Uterus (tissue), 4 donors: ENCODE measurements around the gene PBXIP1. TPM values are rescaled to one million over a fixed set of nuclear protein-coding genes. Genes with fewer than 3 reads are reported as not detected.
A peak's percentile ranks its signal among the peaks of the same experiment; 100 is the strongest.

Experiments used
- DNase-seq, 2 donors: peaks; one replicate each; pipeline ENCODE4 v3.0.0-alpha.2; 2019 to 2020
- H3K27ac ChIP-seq, 2 donors: fragments of 200-600 bp; sonication (generic); 1 replicate in 1 of 2; 2 replicates in 1 of 2; pipeline ENCODE4 v1.5.1; 2016 to 2018
- H3K27me3 ChIP-seq, 2 donors: fragments of 200-600 bp; sonication (generic); one replicate each; pipeline ENCODE4 v1.5.1; 2018 to 2019; ENCODE audit warnings: control low read depth in 1 of 2
- H3K36me3 ChIP-seq, 2 donors: fragments of 200-600 bp; sonication (generic); one replicate each; pipeline ENCODE4 v1.5.1; 2019; ENCODE audit warnings: control low read depth in 1 of 2
- H3K4me1 ChIP-seq, 2 donors: fragments of 200-600 bp; sonication (generic); one replicate each; pipeline ENCODE4 v1.5.1; 2018 to 2019; ENCODE audit warnings: control low read depth in 1 of 2
- H3K4me3 ChIP-seq, 2 donors: fragments of 200-600 bp; sonication (generic); 1 replicate in 1 of 2; 2 replicates in 1 of 2; pipeline ENCODE4 v1.5.1; 2018 to 2019; ENCODE audit warnings: mild to moderate bottlenecking in 1 of 2
- H3K9me3 ChIP-seq, 2 donors: fragments of 200-600 bp; sonication (generic); one replicate each; pipeline ENCODE4 v1.5.1; 2019; ENCODE audit warnings: control low read depth in 1 of 2
- CTCF ChIP-seq, 4 experiments: fragments of 200-600 bp in 2 of 4; fragments of 450-650 bp in 2 of 4; sonication (generic) in 2 of 4; IDR thresholded peaks; one replicate each; pipeline ENCODE4 v1.5.1; 2016 to 2019; ENCODE audit warnings: antibody characterized with exemption in 4 of 4, mild to moderate bottlenecking in 2 of 4, moderate library complexity in 1 of 4
- POLR2A ChIP-seq, 2 donors: fragments of 450-650 bp; IDR thresholded peaks; one replicate each; pipeline ENCODE4 v1.6.1; 2016; ENCODE audit warnings: antibody characterized with exemption in 2 of 2, mild to moderate bottlenecking in 1 of 2, moderate library complexity in 1 of 2
- intact Hi-C: fragments of 100-400 bp; cut with DNase I; formaldehyde crosslinking; loops from one replicate; pipeline ENCODE4 v1.15.1; 2023; ENCODE audit warnings: low total_unique reads
- total RNA-seq, 4 donors: library from RNA; depleted of rRNA in 3 of 4; stranded (reverse); fragments of >200 nt in 3 of 4; gene quantifications; one replicate each; pipeline versions ENCODE4 v1.1.0 to v1.2.4, GENCODE V29; 2014 to 2023
- donor health status: DM: yes; HTN: yes; CAD: no.

PBXIP1 gene
- total RNA-seq, 4 donors from 2014 or later, result 34.4 to 151 (median 88.6) TPM

- H3K9me3 ChIP-seq, result no peaks in the 10 kb centered on the region
- peak overlapping the region; percentile 56 to 97 for H3K4me3 ChIP-seq
- H3K27me3 ChIP-seq, result no peaks in the 10 kb centered on the region
- intact Hi-C loops, result no loop called here
- H3K27ac ChIP-seq, result peak overlapping the region; percentile 95 to 99
- peaks cover 0 to 22% of the 10 kb centered on the region in 2 donors for H3K4me1 ChIP-seq
- TF ChIP-seq POLR2A (IDR thresholded peaks at IDR 0.05) (peak; percentile 25 to 88), CTCF (IDR thresholded peaks at IDR 0.05) (peak in 2 of 4 experiments; percentile 44 to 65)
- H3K36me3 ChIP-seq, result no peaks in the 10 kb centered on the region
- peak; percentile 85 to 87 for DNase-seq
Measured at GRCh38 chr1:155000726-155001424, 45.0 kb upstream of the PBXIP1 start.

GRCh38 chr1:155000411-155000725 is 44.5 kb upstream of the PBXIP1 start:
- Histone ChIP-seq H3K36me3 (no peaks in the 10 kb centered on the region), H3K4me1 (peaks cover 0 to 22% of the 10 kb centered on the region in 2 donors), H3K27ac (peak overlapping the region; percentile 95 to 99), H3K27me3 (no peaks in the 10 kb centered on the region), H3K4me3 (peak overlapping the region; percentile 56 to 97), H3K9me3 (no peaks in the 10 kb centered on the region)
- peak in 1 of 2 donors; percentile 46 for DNase-seq
- intact Hi-C loops, result no loop called here
- TF ChIP-seq POLR2A (IDR thresholded peaks at IDR 0.05), result no peak
- TF ChIP-seq CTCF (IDR thresholded peaks at IDR 0.05), result no peak

GRCh38 chr1:154999571-155000410 is 43.9 kb upstream of the PBXIP1 start:
- Histone ChIP-seq H3K36me3 (no peaks in the 10 kb centered on the region), H3K27me3 (no peaks in the 10 kb centered on the region), H3K27ac (peak overlapping the region; percentile 95 to 99), H3K4me1 (peaks cover 0 to 18% of the 10 kb centered on the region in 2 donors), H3K9me3 (no peaks in the 10 kb centered on the region), H3K4me3 (peak overlapping the region; percentile 56 to 97)
- intact Hi-C loops, result no loop called here
- TF ChIP-seq CTCF (IDR thresholded peaks at IDR 0.05), result no peak
- no peak for TF ChIP-seq POLR2A (IDR thresholded peaks at IDR 0.05)
- peak in 1 of 2 donors; percentile 49 for DNase-seq

GRCh38 chr1:154998818-154999570 is 43.1 kb upstream of the PBXIP1 start:
- H3K9me3 ChIP-seq, result no peaks in the 10 kb centered on the region
- intact Hi-C loops, result no loop called here
- TF ChIP-seq POLR2A (IDR thresholded peaks at IDR 0.05) (no peak), CTCF (IDR thresholded peaks at IDR 0.05) (peak; percentile 65 to 79 (median 74))

More at GRCh38 chr1:154998818-154999570, 43.1 kb upstream of the PBXIP1 start:
- Histone ChIP-seq H3K4me1 (peaks cover 0 to 11% of the 10 kb centered on the region in 2 donors), H3K27me3 (no peaks in the 10 kb centered on the region), H3K36me3 (no peaks in the 10 kb centered on the region), H3K4me3 (peak overlapping the region; percentile 56 to 97), H3K27ac (peak overlapping the region; percentile 95 to 99)
- peak; percentile 70 to 78 for DNase-seq
